Testis (tissue), 3 donors: ENCODE measurements around the gene CFAP69. TPM values are rescaled to one million over a fixed set of nuclear protein-coding genes. Genes with fewer than 3 reads are reported as not detected.
"Not testable (repeated sequence)": the region's sequence is repeated elsewhere in the genome, so short reads cannot be mapped to it uniquely, and the experiment has no call there.

ENCODE experiments used
- DNase-seq: peaks from one replicate; pipeline ENCODE4 v3.0.0-alpha.2; 2019
- H3K27ac ChIP-seq, 2 donors: fragments of 200-600 bp; sonication (generic); one replicate each; pipeline ENCODE4 v1.5.1; 2019
- H3K27me3 ChIP-seq: fragments of 200-600 bp; sonication (generic); one replicate; pipeline ENCODE4 v1.5.1; 2019
- H3K36me3 ChIP-seq: fragments of 200-600 bp; sonication (generic); one replicate; pipeline ENCODE4 v1.5.1; 2017; ENCODE audit warnings: low read depth; ENCODE audit errors: missing control alignments
- H3K4me1 ChIP-seq: fragments of 200-600 bp; sonication (generic); one replicate; pipeline ENCODE4 v1.5.1; 2019
- H3K4me3 ChIP-seq, 2 donors: fragments of 200-600 bp; sonication (generic); one replicate each; pipeline ENCODE4 v1.5.1; 2017 to 2019
- H3K9me3 ChIP-seq: fragments of 200-600 bp; sonication (generic); one replicate; pipeline ENCODE4 v1.5.1; 2017
- POLR2A ChIP-seq: fragments of 450-650 bp; IDR thresholded peaks from one replicate; pipeline ENCODE4 v1.6.1; 2017; ENCODE audit warnings: antibody characterized with exemption, mild to moderate bottlenecking, moderate library complexity
- WGBS, 2 donors: methylation state at CpG; one replicate each; pipeline ENCODE4 v1.1.5; 2018; 5-methylcytosine and 5-hydroxymethylcytosine counted together
- intact Hi-C: fragments of 100-400 bp; cut with DNase I; formaldehyde crosslinking; loops from one replicate; pipeline ENCODE4 v1.15.1; 2023; ENCODE audit warnings: low total_unique reads
- polyA plus RNA-seq: library from polyadenylated mRNA; stranded (reverse); fragments of 350-450 nt; fragmentation: Illumina TruSeq; extraction: RNeasy Lipid Tissue Mini Kit (QIAGEN cat#74804); gene quantifications from one replicate; pipeline ENCODE4 v1.2.3, GENCODE V29; 2014; ENCODE audit warnings: low read depth, low replicate concordance; ENCODE audit not compliant: insufficient read depth
- total RNA-seq, 2 donors: library from RNA; depleted of rRNA; stranded (reverse); fragments of >200 nt; gene quantifications; one replicate each; pipeline ENCODE4 v1.2.3, GENCODE V29; 2016
- TF ChIP-seq, protein P1 (sequence below), 3 experiments: fragments of 450-650 bp in 2 of 3; fragments of 200-600 bp in 1 of 3; sonication (generic) in 1 of 3; IDR thresholded peaks; one replicate each; pipeline ENCODE4 v1.5.1; 2016 to 2019; ENCODE audit warnings: antibody characterized with exemption in 3 of 3, mild to moderate bottlenecking in 2 of 3, moderate library complexity in 1 of 3

The CFAP69 gene
- total and polyA plus RNA-seq, 3 donors from 2014 or later = 8.7 to 18.0 (median 9.0) TPM

DNA sequence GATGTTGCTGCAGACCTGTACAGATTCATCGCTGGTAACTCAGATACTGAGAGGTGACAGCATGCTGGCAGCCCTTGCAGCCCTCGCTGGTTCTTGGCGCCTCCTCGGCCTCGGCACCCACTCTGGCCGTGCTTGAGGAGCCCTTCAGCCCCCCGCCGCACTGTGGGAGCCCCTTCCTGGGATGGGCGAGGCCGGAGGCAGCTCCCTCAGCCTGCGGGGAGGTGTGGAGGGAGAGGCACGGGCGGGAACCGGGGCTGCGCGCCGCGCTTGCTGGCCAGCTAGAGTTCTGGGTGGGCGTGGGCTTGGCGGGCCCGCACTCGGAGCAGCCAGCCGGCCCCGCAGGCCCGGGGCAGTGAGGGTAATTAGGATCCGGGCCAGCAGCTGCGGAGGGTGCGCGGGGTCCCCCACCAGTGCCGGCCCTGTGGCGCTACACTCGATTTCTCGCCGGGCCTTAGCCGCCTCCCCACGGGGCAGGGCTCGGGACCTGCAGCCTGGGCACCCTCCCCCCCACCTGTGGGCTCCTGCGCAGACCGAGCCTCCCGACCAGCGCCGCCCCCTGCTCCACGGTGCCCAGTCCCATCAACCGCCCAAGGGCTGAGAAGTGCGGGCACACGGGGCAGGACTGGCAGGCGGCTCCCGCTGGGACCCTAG, 89.3 kb downstream of the CFAP69 start:
- H3K9me3 ChIP-seq = no peaks in the 10 kb centered on the region
- peak overlapping the region; percentile 29 to 44 for H3K4me3 ChIP-seq
- WGBS, 2 donors = 49 to 75% methylated on average over 3 to 24 of the region's 48 CpGs
- H3K27ac ChIP-seq = no peak overlapping the region
- no peak for DNase-seq
- no peak for TF ChIP-seq POLR2A
- TF ChIP-seq, protein P1, sequence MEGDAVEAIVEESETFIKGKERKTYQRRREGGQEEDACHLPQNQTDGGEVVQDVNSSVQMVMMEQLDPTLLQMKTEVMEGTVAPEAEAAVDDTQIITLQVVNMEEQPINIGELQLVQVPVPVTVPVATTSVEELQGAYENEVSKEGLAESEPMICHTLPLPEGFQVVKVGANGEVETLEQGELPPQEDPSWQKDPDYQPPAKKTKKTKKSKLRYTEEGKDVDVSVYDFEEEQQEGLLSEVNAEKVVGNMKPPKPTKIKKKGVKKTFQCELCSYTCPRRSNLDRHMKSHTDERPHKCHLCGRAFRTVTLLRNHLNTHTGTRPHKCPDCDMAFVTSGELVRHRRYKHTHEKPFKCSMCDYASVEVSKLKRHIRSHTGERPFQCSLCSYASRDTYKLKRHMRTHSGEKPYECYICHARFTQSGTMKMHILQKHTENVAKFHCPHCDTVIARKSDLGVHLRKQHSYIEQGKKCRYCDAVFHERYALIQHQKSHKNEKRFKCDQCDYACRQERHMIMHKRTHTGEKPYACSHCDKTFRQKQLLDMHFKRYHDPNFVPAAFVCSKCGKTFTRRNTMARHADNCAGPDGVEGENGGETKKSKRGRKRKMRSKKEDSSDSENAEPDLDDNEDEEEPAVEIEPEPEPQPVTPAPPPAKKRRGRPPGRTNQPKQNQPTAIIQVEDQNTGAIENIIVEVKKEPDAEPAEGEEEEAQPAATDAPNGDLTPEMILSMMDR (IDR thresholded peaks at IDR 0.05) = no peak
- no peaks in the 10 kb centered on the region for H3K4me1 ChIP-seq
- no peaks in the 10 kb centered on the region for H3K27me3 ChIP-seq
- intact Hi-C loops = no loop called here
- no peaks in the 10 kb centered on the region for H3K36me3 ChIP-seq

- H3K27ac ChIP-seq, H3K9me3 ChIP-seq, H3K36me3 ChIP-seq, H3K4me1 ChIP-seq, intact Hi-C loops, H3K27me3 ChIP-seq: not testable (repeated sequence)
- peak; percentile 47 for DNase-seq
- peak overlapping the region; percentile 29 to 44 for H3K4me3 ChIP-seq
- 61 to 85% methylated on average over 2 of the region's 2 CpGs for WGBS, 2 donors
These were observed 90.0 kb downstream of the CFAP69 start for GRCh38 chr7:90334926-90335325.

DNA sequence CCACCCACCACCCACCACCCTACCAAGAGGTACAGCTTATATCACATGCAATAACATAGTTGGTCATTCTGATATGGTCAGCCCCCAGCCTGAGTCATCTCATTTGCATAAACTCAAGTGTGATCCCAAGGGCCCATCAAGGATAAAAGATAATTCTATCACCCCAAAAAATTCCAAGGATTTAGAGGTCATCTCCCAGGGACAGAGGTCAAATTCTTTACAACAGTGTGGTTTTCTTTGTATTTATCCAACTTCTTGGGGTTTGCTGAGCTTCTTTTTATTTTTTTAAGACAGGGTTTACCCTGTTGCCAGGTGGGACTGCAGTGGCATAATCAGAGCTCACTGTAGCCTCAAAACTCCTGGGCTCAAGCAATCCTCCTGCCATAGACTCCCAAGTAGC, 92.1 kb downstream of the CFAP69 start:
- TF ChIP-seq, protein P1 (IDR thresholded peaks at IDR 0.05) = no peak
- TF ChIP-seq POLR2A = no peak
- Histone ChIP-seq H3K9me3 (no peaks in the 10 kb centered on the region), H3K27me3 (no peaks in the 10 kb centered on the region), H3K4me3 (no peak overlapping the region), H3K4me1 (no peaks in the 10 kb centered on the region), H3K36me3 (no peaks in the 10 kb centered on the region), H3K27ac (no peak overlapping the region)
- DNase-seq = no peak
- intact Hi-C loops = no loop called here

DNA sequence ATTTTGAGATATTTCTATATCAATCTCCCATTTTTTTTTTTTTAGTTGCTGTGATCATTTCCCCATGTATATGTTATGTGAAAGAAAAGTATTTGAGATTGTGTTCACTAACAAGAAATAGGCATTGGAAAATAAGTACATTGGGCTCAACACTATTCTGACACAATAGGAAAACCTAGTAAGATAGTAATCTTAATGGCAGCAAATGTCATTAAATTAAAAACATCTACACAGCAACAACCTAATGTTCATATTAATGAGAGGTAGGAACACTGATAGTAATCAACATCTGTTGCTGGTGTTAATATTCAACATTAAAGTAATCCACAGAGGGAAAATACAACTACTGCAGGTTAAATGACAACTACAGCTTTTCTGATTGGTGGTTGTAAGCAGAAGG, 100.0 kb downstream of the CFAP69 start:
- intact Hi-C loops = no loop called here
- Histone ChIP-seq H3K27ac (no peak overlapping the region), H3K9me3 (no peaks in the 10 kb centered on the region)

GRCh38 chr7:90345595-90346335, 100.8 kb downstream of the CFAP69 start:
- no peaks in the 10 kb centered on the region for H3K36me3 ChIP-seq
- H3K27me3 ChIP-seq = no peaks in the 10 kb centered on the region
- intact Hi-C loops = no loop called here
- TF ChIP-seq POLR2A = no peak
- H3K4me3 ChIP-seq = peak overlapping the region; percentile 82
- DNase-seq = peak; percentile 20
- 4% methylated on average over 18 of the region's 18 CpGs for WGBS, 2 donors
- H3K27ac ChIP-seq = peak overlapping the region; percentile 51 to 83
- no peaks in the 10 kb centered on the region for H3K9me3 ChIP-seq
- peaks cover 4% of the 10 kb centered on the region for H3K4me1 ChIP-seq

More for the DNA sequence above, 100.0 kb downstream of the CFAP69 start:
- no peak for DNase-seq
- no peak overlapping the region for H3K4me3 ChIP-seq
- H3K4me1 ChIP-seq = peaks cover 4% of the 10 kb centered on the region
- TF ChIP-seq, protein P1 (IDR thresholded peaks at IDR 0.05) = no peak
- TF ChIP-seq POLR2A = no peak
- H3K36me3 ChIP-seq = no peaks in the 10 kb centered on the region
- no peaks in the 10 kb centered on the region for H3K27me3 ChIP-seq
